NCI-H1930 (cell line): ENCODE measurements around the gene AFP.

Source experiments
- DNase-seq, 2 experiments: peaks; one replicate each; lab custom pipeline; 2025; lab: John Stamatoyannopoulos, UW

Gene AFP

GRCh38 chr4:73414936-73415271 is 21.1 kb upstream of the AFP start:
- DNase-seq = no peak

DNA sequence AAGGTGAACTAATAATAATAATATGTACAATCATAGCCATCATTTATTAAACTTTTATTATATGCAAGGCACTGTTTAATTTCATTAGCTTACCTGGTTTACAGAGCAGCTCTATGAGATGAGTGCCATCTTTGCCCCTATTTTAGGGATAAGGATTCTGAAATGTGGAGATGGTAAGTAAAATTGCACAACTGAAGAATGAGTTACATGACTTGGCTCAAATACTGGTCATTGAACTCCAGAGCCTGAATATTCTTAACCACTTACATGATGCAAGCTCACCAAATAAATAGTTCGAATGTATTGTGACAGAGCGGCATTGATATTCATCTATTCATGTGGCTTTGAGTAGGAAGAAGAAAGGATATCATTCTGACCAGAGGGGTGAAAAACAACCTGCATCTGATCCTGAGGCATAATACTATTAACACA is 20.2 kb upstream of the AFP start:
- no peak for DNase-seq

DNA sequence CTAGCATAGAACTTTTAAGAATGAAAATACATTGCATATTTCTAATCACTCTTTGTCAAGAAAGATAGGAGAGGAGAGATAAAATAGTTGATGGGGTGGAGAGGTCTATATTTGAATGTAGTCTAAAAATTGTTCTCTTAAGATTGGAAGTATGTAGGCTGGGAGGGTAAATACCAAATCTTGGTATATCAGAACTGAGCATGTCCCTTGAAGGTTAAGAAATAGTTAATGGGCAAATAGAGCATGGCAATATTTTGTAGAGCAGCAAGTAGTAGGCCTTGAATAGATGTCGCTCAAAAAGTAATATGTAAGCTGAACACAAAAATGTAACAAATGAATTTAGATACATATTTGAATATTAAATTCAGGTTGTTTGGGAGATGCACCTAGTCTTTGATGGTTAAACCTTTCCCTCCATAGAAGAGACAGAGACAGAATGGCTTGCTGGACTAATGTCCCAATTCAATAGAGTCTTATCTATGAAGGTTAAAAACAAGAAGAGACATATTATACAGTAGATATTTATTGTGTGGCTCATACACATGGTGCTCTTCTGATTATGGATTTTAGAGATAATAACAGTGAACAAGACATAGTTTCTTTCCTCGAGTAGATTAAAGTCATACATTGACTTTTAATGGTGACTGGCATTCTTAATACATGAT is 19.5 kb upstream of the AFP start:
- no peak for DNase-seq

- DNase-seq = no peak
Observed at GRCh38 chr4:73417342-73417741, 18.7 kb upstream of the AFP start.

DNA sequence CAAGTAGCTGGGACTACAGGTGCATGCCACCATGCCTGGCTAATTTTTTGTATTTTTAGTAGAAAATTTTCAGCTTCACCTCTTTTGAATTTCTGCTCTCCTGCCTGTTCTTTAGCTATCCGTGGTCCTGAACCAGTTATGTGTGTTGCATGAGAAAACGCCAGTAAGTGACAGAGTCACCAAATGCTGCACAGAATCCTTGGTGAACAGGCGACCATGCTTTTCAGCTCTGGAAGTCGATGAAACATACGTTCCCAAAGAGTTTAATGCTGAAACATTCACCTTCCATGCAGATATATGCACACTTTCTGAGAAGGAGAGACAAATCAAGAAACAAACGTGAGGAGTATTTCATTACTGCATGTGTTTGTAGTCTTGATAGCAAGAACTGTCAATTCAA is 18.0 kb upstream of the AFP start:
- DNase-seq = no peak

DNA sequence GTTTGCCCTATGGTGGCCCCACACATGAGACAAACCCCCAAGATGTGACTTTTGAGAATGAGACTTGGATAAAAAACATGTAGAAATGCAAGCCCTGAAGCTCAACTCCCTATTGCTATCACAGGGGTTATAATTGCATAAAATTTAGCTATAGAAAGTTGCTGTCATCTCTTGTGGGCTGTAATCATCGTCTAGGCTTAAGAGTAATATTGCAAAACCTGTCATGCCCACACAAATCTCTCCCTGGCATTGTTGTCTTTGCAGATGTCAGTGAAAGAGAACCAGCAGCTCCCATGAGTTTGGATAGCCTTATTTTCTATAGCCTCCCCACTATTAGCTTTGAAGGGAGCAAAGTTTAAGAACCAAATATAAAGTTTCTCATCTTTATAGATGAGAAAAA is 17.3 kb upstream of the AFP start:
- no peak for DNase-seq

DNA sequence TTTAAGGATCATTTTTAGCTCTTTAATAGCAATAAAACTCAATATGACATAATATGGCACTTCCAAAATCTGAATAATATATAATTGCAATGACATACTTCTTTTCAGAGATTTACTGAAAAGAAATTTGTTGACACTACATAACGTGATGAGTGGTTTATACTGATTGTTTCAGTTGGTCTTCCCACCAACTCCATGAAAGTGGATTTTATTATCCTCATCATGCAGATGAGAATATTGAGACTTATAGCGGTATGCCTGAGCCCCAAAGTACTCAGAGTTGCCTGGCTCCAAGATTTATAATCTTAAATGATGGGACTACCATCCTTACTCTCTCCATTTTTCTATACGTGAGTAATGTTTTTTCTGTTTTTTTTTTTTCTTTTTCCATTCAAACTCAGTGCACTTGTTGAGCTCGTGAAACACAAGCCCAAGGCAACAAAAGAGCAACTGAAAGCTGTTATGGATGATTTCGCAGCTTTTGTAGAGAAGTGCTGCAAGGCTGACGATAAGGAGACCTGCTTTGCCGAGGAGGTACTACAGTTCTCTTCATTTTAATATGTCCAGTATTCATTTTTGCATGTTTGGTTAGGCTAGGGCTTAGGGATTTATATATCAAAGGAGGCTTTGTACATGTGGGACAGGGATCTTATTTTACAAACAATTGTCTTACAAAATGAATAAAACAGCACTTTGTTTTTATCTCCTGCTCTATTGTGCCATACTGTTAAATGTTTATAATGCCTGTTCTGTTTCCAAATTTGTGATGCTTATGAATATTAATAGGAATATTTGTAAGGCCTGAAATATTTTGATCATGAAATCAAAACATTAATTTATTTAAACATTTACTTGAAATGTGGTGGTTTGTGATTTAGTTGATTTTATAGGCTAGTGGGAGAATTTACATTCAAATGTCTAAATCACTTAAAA is 16.6 kb upstream of the AFP start:
- no peak for DNase-seq

DNA sequence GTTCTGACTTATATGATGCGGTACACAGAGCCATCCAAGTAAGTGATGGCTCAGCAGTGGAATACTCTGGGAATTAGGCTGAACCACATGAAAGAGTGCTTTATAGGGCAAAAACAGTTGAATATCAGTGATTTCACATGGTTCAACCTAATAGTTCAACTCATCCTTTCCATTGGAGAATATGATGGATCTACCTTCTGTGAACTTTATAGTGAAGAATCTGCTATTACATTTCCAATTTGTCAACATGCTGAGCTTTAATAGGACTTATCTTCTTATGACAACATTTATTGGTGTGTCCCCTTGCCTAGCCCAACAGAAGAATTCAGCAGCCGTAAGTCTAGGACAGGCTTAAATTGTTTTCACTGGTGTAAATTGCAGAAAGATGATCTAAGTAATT is 15.4 kb upstream of the AFP start:
- DNase-seq = no peak

GRCh38 chr4:73421708-73422457 is 14.1 kb upstream of the AFP start:
- no peak for DNase-seq

- DNase-seq = no peak
Observed at GRCh38 chr4:73422458-73422752, 13.6 kb upstream of the AFP start.

DNA sequence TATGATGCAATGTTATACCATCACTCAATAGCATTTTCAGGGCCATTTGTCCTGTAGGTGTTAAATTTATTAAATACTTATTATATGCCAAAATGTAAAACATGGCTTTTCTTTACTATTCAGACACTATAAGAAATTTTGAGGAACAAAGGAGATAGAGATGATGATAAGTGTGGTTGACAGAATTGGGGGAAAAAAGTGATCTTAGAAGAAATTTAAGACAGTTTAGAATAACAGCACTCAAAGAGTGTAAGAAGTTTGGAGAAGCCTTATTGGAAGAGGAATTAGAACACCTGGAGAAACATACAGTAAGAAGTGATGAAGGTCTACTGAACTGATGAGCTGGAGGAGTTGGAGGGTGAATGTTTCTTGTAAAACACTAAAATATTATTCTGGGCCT is 12.8 kb upstream of the AFP start:
- no peak for DNase-seq

- DNase-seq = no peak
Observed at GRCh38 chr4:73426666-73427065, 9.4 kb upstream of the AFP start.

DNA sequence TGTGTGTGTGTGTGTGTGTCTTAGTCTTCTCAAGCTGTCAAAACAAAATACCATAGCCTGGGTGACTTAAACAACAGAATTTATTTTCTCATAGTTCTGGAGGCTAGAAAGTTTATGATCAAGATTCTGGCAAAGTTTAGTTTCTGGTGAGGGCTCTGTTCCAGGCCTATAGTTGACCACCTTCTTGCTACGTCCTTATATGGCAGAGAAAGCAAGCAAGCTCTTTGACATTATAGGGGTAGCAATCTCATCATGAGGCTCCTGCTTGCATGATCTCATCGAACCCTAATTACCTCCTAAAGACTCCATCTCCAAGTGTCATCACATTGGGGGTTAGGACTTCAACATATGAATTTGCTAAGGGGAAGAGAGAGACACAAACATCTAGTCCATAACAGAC is 6.9 kb upstream of the AFP start:
- DNase-seq = no peak

GRCh38 chr4:73429826-73430587 is 6.0 kb upstream of the AFP start:
- DNase-seq = no peak

GRCh38 chr4:73431813-73432168 is 4.2 kb upstream of the AFP start:
- no peak for DNase-seq

GRCh38 chr4:73432169-73433000 is 3.6 kb upstream of the AFP start:
- DNase-seq = no peak

- no peak for DNase-seq
Observed at GRCh38 chr4:73433140-73433539, 2.9 kb upstream of the AFP start.

DNA sequence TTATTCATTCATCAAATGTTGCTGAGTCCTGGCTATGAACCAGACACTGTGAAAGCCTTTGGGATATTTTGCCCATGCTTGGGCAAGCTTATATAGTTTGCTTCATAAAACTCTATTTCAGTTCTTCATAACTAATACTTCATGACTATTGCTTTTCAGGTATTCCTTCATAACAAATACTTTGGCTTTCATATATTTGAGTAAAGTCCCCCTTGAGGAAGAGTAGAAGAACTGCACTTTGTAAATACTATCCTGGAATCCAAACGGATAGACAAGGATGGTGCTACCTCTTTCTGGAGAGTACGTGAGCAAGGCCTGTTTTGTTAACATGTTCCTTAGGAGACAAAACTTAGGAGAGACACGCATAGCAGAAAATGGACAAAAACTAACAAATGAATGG is 1.7 kb upstream of the AFP start:
- DNase-seq = no peak

GRCh38 chr4:73436674-73437557 is 895 bp downstream of the AFP start:
- no peak for DNase-seq

DNA sequence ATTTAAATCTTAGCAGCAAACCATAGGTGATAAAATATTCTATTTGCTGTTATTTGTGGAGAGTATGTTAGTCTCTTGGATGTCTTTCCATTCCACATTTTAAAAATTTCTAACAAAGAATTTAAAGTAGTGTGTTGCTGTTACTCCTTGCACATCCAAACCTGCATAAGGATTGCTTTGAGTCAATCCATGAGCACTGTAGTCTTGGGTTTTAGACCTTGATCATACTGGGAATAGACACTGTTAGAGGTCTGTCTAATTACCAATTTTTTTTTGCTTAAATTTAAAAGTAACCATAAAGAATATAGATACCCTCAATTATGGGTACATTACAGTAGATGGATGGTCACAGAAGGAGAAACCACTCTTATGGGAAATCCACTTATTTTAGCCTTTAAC is 1.5 kb downstream of the AFP start:
- no peak for DNase-seq

DNA sequence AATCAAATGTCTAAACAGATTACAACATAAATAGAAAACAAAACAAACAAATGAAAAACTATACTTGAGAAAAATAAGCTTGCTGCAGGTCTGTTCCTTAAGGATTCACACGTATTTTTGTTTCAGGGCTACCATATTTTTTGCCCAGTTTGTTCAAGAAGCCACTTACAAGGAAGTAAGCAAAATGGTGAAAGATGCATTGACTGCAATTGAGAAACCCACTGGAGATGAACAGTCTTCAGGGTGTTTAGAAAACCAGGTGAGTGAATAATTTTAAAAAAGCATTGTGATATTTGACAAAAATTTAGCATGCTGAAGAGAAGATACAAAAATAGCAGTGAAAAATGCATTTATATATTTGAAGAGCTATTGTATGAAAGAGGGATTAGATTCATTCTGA is 2.0 kb downstream of the AFP start:
- no peak for DNase-seq
